GM19025 (cell line): ENCODE results near the gene KLHDC9.
"Not testable (repeated sequence)": the region's sequence is repeated elsewhere in the genome, so short reads cannot be mapped to it uniquely, and the experiment has no call there.

Experiments
- ATAC-seq: cut with Tn5 transposase; IDR thresholded peaks from one replicate; pipeline ENCODE4 v1.9.1; 2021; ENCODE audit warnings: mild to moderate bottlenecking, low read depth, moderate library complexity; ENCODE audit not compliant: unreplicated experiment

Gene KLHDC9, protein sequence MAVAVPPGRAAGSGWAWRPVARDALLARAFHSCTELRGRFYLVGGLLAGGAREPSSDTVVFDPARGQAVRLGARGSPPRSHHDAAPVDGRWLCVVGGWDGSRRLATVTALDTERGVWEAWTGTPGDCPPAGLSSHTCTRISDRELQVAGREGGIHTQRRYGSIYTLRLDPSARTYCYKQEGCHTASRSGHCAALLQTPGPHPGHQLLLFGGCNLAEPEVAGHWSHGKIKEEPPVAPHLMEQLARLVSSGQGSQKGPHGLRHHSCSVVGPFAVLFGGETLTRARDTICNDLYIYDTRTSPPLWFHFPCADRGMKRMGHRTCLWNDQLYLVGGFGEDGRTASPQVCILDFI

DNA sequence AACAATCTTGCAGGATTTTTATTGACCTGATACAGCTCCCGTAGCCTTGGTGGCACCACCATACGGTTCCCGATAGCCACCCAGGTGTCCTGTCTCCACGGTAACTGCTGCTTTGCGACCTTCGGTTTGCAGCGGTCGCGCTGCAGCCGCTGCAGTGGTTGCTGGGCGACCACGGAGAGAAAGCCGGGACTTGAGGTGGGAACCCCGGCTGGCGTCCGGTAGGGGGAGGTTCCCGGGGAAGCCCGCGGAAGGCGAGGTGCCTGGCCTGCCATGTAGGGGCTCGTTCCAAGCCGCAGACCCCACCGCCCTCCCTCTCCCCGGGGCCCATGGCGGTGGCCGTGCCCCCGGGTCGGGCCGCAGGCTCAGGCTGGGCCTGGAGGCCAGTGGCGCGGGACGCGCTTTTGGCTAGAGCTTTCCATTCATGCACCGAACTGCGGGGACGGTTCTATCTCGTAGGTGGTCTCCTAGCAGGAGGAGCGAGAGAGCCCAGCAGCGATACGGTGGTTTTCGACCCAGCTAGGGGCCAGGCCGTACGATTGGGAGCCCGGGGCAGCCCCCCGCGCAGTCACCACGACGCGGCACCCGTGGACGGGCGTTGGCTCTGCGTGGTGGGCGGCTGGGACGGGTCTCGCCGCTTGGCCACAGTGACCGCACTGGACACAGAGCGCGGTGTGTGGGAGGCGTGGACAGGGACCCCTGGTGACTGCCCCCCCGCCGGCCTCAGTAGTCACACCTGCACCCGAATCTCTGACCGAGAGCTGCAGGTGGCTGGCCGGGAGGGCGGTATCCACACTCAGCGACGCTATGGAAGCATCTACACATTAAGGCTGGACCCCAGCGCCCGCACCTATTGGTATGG, at the start of gene KLHDC9:
Gene KLHDC9 (plus strand): TSS at position 152 of the 859 bp plus-strand sequence. CDS start 175 bp downstream, at position 327.
- ATAC-seq, result peak; percentile 65

DNA sequence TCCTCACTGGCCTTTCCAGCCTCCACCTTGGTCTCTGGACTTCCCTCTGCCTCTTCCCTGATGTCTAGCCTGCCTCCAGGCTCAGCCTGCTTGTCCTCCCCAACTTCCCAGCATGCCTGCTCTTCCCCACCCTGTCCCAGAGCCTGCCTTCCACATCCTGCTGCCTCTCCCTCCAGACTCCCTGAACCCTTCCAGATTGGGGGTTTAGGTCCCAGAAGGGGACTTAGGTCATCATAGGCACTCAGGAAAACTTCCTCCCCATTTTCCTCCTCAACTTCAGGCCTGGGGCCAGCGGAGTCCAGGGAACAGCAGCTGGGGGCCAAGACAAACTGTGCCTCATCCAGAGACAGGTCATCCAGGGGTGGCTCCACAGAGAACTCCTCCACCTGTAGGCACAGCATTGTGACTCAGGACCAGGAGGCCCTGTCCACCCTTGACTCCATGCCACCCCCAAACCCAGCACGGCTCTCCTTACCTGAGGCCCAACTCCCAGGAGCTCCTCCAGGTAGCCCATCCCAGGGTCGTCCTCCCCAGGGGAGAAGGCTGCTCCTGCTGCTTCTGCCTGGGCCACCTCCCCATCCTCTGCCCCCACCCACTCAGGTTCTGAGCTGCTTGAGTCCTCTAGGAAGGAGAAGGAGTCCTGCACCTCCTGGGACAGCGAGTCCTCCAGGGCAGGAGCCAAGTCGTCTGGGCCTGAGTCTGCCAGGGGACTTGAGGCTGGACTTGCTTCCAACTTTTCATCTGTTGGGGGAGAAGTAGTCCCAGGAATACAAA, 49.0 kb upstream of the KLHDC9 start:
- ATAC-seq, result no peak

DNA sequence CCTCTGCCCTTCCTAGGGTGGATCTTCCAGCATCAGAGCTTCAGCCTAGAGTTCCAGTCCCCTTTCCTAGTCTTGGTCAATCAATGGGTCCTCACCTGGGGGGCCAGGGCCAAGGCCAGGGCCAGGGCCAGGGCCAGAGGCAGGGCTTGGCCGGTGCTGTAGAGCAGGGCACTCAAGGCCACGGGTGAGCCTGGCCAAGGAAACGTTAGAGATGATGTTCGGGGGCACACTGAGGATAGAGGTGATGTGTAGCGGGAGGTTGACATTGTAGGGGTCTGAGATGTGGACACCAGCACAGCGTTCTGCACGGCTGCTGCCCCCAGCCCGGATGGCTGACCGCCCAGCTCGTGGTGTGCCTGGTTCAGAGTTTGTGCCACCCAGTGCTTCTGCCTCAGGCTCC, 46.9 kb upstream of the KLHDC9 start:
- no peak for ATAC-seq

DNA sequence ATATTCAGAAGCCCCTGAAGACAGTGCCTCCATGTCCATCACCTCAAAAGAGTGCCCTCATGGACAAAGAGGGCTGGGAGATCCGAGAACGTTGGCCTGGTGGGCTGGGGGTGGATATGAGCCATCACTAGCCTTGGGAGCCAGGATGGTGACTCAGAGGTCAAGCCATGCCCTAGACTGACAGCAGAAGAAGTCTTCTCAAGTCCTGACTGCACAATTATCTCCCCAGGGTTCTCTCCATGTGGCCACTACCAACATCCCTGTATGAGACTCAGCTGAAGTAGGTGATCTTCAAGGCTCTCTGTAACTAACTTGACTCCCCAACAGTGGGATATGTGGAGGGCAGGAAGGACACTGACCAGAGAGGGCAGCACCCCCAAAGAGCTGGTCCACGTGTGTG, 45.3 kb upstream of the KLHDC9 start:
- ATAC-seq, result no peak

DNA sequence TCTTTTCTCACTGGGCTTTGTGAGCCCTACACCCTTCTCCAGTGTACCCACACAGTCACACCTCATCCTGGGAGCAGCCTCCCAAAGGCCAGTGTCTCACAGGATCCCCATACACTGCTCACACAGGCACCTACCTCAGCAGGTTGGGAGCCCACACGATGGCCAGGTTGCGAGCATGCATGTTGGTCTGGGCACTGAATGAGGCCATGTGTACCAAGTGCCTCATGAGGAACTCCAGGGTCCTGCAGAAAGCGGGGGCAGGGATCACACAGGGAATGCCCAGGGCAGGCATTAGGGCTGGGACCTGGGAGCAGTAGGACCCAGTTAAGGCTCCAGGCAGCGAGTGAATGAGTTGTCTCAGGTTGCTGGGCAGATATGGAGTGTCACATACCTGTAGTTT, 43.9 kb upstream of the KLHDC9 start:
- ATAC-seq, result no peak

DNA sequence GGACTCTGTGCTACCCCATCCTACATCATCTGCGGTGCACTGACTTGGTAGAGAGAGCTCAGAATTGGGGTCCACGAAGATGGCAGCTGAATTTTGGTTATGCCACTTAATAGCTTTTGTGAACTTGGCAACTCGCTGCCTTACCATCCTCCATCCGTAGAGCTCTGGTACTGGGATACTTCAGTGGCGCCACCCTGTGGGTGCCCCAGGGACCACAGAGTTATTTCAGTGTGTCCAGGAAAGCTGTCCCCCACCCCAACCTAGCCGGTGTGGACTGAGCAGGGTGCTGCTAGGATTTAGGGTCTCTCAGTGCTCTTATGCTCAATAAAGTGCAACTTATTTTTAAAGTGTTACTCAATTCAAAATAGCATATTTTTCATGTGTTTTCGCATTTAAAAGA, 43.4 kb upstream of the KLHDC9 start:
- no peak for ATAC-seq

DNA sequence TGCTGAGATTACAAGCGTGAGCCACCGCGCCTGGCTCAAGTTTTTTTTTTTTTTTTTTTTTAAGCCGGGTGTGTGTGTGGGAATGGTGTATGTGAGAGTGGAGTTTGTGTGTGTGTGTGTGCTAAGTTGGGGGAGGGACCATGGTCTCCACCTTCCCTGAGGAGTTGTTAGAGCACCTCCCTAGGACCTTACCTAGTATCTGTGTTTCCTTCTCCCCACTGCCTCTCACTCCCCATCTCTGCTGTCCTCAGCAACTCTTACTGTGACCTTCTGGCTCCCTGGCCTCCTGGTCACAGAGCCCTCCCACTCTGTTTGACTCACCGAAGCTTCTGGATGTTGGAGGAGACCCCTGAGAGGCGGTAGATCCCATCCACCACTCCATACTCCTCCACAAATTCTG, 38.9 kb upstream of the KLHDC9 start:
- ATAC-seq, result no peak

DNA sequence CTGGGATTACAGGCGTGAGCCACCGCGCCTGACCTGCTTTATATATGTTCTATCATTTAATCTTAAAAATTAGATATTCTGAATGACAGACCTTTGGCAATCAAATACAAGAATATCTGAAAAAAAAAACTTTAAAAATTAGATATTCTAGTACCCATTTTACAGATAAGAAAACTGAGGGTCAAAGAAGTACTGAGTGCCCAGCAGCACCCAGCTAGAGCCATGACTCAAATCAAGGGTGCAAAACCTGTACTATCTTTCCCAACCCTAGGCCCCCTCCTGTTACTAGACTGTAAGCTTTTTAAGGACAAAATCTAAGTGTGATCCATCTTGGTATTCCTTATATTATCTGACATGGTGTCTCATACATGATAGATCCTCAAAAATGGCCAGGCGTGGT, 36.7 kb upstream of the KLHDC9 start:
- no peak for ATAC-seq

DNA sequence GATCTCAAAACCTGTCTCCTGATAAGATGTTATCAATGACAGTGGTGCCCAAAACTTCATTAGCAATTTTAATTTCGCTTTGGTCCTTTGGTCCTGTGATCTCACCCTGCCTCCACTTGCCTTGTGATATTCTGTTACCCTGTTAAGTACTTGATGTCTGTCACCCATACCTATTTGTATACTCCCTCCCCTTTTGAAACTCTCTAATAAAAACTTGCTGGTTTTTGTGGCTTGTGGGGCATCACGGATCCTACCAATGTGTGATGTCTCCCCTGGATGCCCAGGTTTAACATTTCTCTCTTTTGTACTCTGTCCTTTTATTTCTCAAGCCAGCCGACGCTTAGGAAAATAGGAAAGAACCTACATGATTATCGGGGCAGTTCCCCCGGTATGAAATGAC, 34.2 kb upstream of the KLHDC9 start:
- ATAC-seq, result not testable (repeated sequence)

DNA sequence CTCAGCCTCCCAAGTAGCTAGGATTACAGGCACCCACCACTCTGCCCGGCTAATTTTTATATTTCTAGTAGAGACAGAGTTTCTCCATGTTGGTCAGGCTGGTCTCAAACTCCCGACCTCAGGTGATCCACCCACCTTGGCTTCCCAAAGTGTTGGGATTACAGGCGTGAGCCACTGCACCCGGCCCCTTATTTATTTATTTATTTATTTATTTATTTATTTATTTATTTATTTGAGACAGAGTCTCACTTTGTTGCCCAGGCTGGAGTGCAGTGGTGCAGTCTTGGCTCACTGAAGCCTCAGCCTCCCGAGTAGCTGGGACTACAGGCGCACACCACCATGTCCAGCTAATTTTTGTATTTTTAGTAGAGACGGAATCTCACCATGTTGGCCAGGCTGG, 32.5 kb upstream of the KLHDC9 start:
- ATAC-seq, result not testable (repeated sequence)

DNA sequence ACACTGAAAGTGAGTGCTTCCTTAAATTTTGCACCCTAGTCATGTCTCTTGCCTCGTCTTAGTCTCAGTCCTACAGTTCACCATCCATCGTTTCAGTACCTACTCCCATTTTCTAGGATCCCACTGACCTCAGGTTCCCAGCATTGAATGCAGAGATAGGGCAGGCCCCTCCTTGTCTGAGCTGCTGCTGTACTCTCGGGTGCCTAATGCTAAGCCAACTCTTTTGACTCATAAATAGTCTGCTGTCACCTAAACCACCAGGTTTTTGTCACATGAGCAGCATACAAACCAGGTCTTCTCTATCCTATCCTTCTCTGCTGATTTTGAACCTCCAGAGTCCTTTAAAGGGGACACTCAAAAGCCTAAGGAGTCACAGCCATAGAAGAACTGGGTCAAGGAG, 31.5 kb upstream of the KLHDC9 start:
- no peak for ATAC-seq

DNA sequence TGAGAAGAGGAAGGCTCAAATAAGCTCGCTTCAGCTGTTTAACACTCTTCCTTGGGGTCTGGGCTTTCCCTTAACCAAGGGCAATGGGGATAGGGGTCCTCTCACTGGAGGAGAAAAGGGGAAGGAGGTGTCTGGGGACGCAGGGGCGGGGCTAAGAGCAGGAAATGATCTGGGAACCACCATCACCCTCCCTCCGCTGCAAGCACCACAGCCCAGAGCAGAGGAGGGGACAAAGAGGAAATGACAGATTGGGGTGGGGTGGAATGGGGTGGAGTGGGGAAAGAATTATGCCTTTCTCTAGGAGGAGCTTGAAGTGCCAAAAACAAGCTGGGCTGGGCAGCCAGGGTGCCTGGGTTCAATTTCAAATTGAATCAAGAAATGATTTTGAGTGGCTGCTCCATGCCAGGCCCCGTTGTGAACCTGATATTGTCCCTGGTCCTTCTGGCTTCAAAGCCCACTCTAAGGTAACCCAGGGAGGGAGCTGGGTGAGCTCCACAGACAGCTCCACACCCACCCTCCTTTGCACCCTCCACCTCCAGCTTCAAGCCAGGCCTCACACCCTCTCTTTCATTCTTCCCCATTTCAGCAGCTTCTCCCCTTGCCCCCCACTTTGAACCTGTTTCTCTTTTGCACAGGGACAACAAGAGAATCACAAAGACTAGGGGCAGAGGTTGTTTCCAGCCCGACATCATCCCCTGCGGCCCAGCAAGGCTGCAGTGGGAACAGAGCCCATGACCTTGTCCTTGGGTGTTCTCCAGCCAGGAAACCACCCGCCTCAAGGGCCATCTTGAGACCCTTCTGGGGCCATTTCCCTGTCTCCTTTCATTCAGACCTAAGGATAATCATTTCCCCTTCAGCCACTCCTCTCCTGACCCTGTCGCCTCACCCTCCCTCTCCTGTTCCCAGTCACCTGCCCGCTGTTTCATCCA, 29.6 kb upstream of the KLHDC9 start:
- ATAC-seq, result peak; percentile 53

DNA sequence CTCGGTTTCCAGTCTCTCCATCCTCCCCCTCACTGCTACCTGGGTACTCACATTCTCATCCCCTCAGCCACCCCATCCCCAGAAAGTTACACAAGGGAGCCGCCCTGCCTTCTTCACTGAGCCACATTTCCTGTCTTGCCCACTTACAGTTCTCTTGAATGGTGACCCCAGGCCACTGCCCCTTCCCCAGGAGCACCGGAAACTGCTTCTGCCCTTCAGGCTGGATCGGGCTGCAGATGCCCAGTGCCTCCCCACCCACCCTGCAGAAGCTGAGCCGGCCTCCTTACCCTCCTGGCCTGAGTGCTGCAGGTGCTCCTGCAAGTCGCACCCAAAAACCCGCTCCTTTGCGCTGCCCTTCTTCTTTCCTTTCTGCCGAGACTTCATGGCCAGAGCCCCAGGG, 28.9 kb upstream of the KLHDC9 start:
- ATAC-seq, result no peak

DNA sequence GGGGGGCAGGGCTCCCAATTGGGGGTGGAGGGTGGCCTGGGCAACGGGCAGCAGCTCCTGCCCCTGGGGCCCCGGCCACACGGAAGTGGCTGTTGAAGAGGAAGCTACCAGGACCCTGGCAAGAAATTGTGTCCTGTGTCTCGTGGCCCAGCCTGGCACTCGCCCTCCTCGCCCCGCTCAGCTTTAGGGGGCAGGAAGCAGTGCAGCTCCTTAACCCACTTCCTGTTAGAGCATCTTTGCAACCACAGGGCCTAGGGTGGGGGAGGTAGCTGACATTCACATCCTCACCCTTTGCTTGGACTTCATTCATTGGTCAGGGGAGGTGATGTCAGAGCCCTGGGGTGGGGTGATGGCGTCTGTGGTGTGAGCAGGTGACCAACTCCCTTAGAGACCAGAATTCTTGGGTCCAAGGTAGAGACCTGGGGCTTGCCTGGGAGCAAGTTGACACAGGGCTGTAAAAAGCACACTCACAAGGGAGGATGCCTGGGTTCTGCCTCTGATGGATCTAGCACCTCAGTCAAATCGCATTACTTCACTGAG, 28.4 kb upstream of the KLHDC9 start, which contains the start of gene ARHGAP30:
Gene ARHGAP30 (minus strand): TSS at position 161 of the 540 bp plus-strand sequence. CDS start 267 bp downstream, outside the sequence.
- ATAC-seq, result peak; percentile 85

DNA sequence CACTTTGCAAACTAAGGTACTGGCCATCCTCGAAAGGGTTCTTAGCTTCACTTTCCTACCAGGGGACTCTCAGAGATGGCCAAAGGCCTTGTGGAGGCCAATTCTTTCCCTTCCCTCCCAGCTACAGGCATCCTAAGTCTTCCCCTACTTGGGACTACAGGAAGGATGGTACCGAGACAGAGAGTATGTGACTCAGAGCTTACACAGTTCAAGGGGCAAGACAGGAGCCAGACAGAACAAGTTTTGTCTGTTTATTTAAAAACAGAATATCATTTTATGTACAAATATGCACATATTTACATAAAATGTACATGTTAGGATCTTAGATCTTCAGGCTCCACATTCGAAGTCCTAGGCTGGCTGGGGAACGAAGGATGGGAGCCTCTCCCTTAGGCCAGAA, 27.4 kb upstream of the KLHDC9 start:
- ATAC-seq, result no peak

DNA sequence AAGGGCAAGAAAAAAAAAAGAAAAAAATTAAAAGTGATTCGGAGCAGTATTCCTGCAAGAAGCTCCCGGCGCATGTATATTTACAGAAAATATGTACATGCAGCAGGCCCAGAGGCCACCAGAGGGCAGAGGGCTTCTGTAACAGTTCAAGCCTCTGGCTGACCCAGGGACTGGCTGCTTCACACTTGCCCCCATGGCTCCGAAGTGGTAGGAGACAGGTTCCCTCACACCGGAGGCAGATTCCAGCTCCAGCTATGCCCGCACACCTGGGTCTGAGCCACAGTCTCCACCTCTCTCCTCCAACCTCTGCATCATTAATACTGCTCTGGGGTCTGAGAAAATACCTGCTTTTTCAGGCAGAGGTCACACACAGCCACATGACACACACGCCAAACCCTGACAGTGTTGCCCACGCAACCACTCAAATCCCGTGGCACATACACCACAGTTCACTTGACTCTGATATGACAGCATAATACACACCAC, 26.2 kb upstream of the KLHDC9 start:
- no peak for ATAC-seq

DNA sequence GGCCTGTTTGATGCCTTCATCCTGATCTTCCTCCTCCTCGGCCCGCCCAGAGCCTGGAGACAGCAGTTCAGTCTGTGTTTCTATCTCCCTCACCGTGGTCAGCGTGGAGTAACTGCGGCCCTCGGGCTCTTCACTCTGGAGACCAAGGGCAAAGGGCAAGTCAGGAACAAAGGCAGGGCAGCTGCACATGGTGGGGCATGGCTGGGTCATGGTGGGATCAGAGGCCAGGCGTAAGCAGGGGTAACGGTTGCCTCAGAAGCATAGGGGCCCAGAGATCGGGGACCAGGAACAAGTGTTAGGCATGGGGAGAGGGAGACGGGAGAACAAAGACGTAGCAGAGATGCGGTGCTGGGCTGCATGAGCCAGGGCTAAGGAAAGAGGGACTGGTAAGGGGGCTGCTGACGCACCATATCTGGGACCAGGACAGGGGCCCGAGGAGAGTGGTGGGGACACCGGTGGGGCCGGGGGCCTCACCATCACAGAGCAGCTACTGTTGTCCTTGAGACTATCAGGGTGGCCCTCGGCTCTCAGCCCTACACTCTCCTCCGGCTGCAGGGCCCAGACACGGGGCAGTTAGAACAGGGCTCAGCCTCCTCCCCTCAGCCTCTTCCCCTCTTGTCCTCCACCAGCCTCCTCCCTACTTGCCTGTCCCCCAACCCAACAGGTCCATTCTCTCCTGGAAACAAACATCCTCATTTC, 25.3 kb upstream of the KLHDC9 start:
- ATAC-seq, result no peak

DNA sequence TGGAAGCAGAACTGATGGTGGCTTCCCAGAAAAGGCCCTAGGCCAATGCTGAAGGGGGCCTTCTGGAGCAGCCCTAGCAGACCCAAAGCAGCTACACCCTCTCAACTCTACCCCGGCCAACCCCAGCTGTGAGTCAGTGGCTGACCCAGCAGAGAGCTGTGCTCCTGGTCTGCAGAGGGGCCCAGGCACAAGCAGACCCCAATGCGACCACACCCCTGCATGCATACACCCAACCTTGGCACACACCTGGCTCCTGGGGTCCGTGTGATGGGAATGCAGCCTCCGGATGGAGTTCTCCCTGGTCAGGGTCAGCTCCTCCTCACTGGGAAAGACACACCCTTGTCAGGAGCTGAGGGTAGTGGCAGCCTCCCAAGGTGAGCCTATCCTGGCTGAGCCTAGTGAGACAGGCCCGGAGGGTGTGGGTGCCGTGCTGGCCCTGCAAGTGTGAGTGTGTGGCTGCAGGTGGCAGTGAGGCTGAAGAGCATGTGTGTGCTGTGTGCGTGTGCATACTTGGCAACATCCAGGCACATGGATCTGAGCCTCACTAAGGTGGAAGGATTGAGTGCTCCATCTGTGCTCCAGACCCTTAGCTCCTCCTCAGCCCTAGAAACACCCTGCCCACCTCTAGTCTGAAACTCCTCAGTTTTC, 24.6 kb upstream of the KLHDC9 start:
- ATAC-seq, result no peak
